HG03045 (cell line): ENCODE measurements around the gene STAG2.
"Not testable (repeated sequence)": the region's sequence is repeated elsewhere in the genome, so short reads cannot be mapped to it uniquely, and the experiment has no call there.

ENCODE experiments used
- ATAC-seq: cut with Tn5 transposase; IDR thresholded peaks from one replicate; pipeline ENCODE4 v1.9.1; 2021; ENCODE audit warnings: mild to moderate bottlenecking, moderate library complexity; ENCODE audit not compliant: unreplicated experiment

Gene STAG2

GRCh38 chrX:124030520-124030919, 69.0 kb downstream of the STAG2 start:
- ATAC-seq, result peak; percentile 86

GRCh38 chrX:124033821-124034220, 72.3 kb downstream of the STAG2 start:
- no peak for ATAC-seq

GRCh38 chrX:124035657-124036056, 74.2 kb downstream of the STAG2 start:
- ATAC-seq, result no peak

- ATAC-seq, result no peak
Measured at GRCh38 chrX:124042042-124042441, 80.5 kb downstream of the STAG2 start.

GRCh38 chrX:124045109-124045508, 83.6 kb downstream of the STAG2 start:
- ATAC-seq, result no peak

GRCh38 chrX:124084417-124084816, 122.9 kb downstream of the STAG2 start:
- not testable (repeated sequence) for ATAC-seq

GRCh38 chrX:124085063-124085462, 123.6 kb downstream of the STAG2 start:
- ATAC-seq, result no peak

- ATAC-seq, result no peak
Measured at GRCh38 chrX:124086411-124086810, 124.9 kb downstream of the STAG2 start.

- ATAC-seq, result no peak
Measured at GRCh38 chrX:124087000-124087746, 125.7 kb downstream of the STAG2 start.

- ATAC-seq, result no peak
Measured at GRCh38 chrX:124093222-124093621, 131.7 kb downstream of the STAG2 start.

- ATAC-seq, result no peak
Measured at GRCh38 chrX:124097116-124097515, 135.6 kb downstream of the STAG2 start.

- ATAC-seq, result no peak
Measured at GRCh38 chrX:124098089-124098488, 136.6 kb downstream of the STAG2 start.

GRCh38 chrX:124103966-124104365, 142.5 kb downstream of the STAG2 start:
- ATAC-seq, result no peak

GRCh38 chrX:124104512-124104911, 143.0 kb downstream of the STAG2 start:
- not testable (repeated sequence) for ATAC-seq

GRCh38 chrX:124113621-124114600, 152.4 kb downstream of the STAG2 start:
- no peak for ATAC-seq

- ATAC-seq, result no peak
Measured at GRCh38 chrX:124117325-124117724, 155.8 kb downstream of the STAG2 start.

- ATAC-seq, result no peak
Measured at GRCh38 chrX:124125471-124125870, 164.0 kb downstream of the STAG2 start.

GRCh38 chrX:124127496-124127895, 166.0 kb downstream of the STAG2 start:
- no peak for ATAC-seq

- ATAC-seq, result not testable (repeated sequence)
Measured at GRCh38 chrX:124132437-124132836, 170.9 kb downstream of the STAG2 start.

- no peak for ATAC-seq
Measured at GRCh38 chrX:124145749-124146148, 184.2 kb downstream of the STAG2 start.

GRCh38 chrX:124151195-124151594, 189.7 kb downstream of the STAG2 start:
- ATAC-seq, result no peak
